K562 (cell line): ENCODE measurements around the gene PLXND1. TPM values are rescaled to one million over a fixed set of nuclear protein-coding genes. Genes with fewer than 3 reads are reported as not detected.

Experiments used
- ATAC-seq: fragments of 200-7000 bp; cut with Tn5 transposase; 3 replicates; pipeline ENCODE4 v1.9.1; 2020; ENCODE audit warnings: moderate library complexity
- BruUV-seq: library from RNA; stranded (reverse); fragments of 400-500 nt; replicated peaks from 2 replicates; lab custom pipeline; 2021; lab: Mats Ljungman, UMichigan
- CTCF ChIA-PET: fragments of 300-600 bp; formaldehyde crosslinking; extraction: SDS; loops from one replicate; lab custom pipeline; 2021; ENCODE audit warnings: low intra/inter-chr PET ratio; lab: Yijun Ruan, JAX
- POLR2A ChIA-PET: fragments of 300-600, 350-650 bp; sonication (Branson Sonifier 250); formaldehyde crosslinking; extraction: SDS; loops from one replicate; lab custom pipeline; 2021; ENCODE audit warnings: antibody characterized with exemption, inconsistent platforms; lab: Yijun Ruan, JAX
- DNase-seq, 4 experiments: peaks; one replicate each; pipeline versions ENCODE4 v3.0.0 to v3.0.0-alpha.2; 2011 to 2018; ENCODE audit warnings: low spot score in 3 of 4, mixed read lengths in 3 of 4; ENCODE audit errors: extremely low read depth in 1 of 4
- FAIRE-seq: peaks from 2 replicates; lab custom pipeline; 2011; peaks lifted over from hg19 to GRCh38; lab: Jason Lieb, UNC
- H2AFZ ChIP-seq: 2 replicates; pipeline ENCODE4 v1.6.0; 2011; ENCODE audit warnings: low read depth, low read length, control low read depth, inconsistent platforms
- H3K27ac ChIP-seq: fragments of 200-600 bp; 3 replicates; pipeline ENCODE4 v1.8.0; 2011; ENCODE audit warnings: low read depth, mild to moderate bottlenecking, control low read depth, inconsistent platforms, low read length, moderate library complexity, mixed read lengths; ENCODE audit errors: extremely low read depth
- H3K27me3 ChIP-seq, 2 experiments: fragments of 300-600 bp in 1 of 2; 2 replicates in 1 of 2; 3 replicates in 1 of 2; pipeline versions ENCODE4 v1.6.0 to v1.8.0; 2011; ENCODE audit warnings: inconsistent platforms in 2 of 2, low read length in 2 of 2, mild to moderate bottlenecking in 1 of 2, mixed read lengths in 1 of 2, moderate library complexity in 1 of 2; ENCODE audit not compliant: control insufficient read depth in 2 of 2, insufficient read depth in 2 of 2
- H3K36me3 ChIP-seq: fragments of 300-600 bp; 3 replicates; pipeline ENCODE4 v1.8.0; 2011; ENCODE audit warnings: mild to moderate bottlenecking, low read length, inconsistent platforms; ENCODE audit not compliant: control insufficient read depth, insufficient read depth
- H3K4me1 ChIP-seq, 2 experiments: fragments of 200-600 bp in 1 of 2; replicated peaks in 1 of 2; 2 replicates in 1 of 2; 3 replicates in 1 of 2; pipeline versions ENCODE4 v1.5.1 to v1.8.0; 2011; ENCODE audit warnings: inconsistent platforms in 2 of 2, low read length in 2 of 2, mild to moderate bottlenecking in 1 of 2, mixed read lengths in 1 of 2, moderate library complexity in 1 of 2; ENCODE audit not compliant: control insufficient read depth in 2 of 2, insufficient read depth in 2 of 2
- H3K4me2 ChIP-seq: 2 replicates; pipeline ENCODE4 v1.6.1; 2011; ENCODE audit warnings: low read length, control low read depth, inconsistent platforms, mixed read lengths; ENCODE audit not compliant: insufficient read depth
- H3K4me3 ChIP-seq: fragments of 200-600 bp; sonication (generic), shearing (Covaris generic); 2 replicates; pipeline ENCODE4 v1.5.1; 2016; ENCODE audit warnings: control low read depth, inconsistent platforms
- H3K79me2 ChIP-seq: fragments of 200-600 bp; 3 replicates; pipeline ENCODE4 v1.8.0; 2011; ENCODE audit warnings: low read length, inconsistent platforms; ENCODE audit not compliant: control insufficient read depth, insufficient read depth
- H3K9ac ChIP-seq, 2 experiments: 2 replicates each; pipeline versions ENCODE4 v1.6.0 to v1.6.1; 2011; ENCODE audit warnings: low read depth in 2 of 2, low read length in 2 of 2, control low read depth in 1 of 2, inconsistent platforms in 1 of 2, mild to moderate bottlenecking in 1 of 2, mixed read lengths in 1 of 2; ENCODE audit not compliant: insufficient read depth in 1 of 2
- H3K9me1 ChIP-seq: one replicate; pipeline ENCODE4 v1.6.0; 2011; ENCODE audit warnings: inconsistent platforms, mild to moderate bottlenecking, low read length, moderate library complexity; ENCODE audit not compliant: control insufficient read depth, insufficient read depth
- H3K9me3 ChIP-seq: replicated peaks from 2 replicates; pipeline ENCODE4 v1.5.1; 2011; ENCODE audit warnings: low read depth, low read length, inconsistent platforms; ENCODE audit not compliant: control insufficient read depth, insufficient read depth
- H4K20me1 ChIP-seq: replicated peaks from 2 replicates; pipeline ENCODE4 v1.6.1; 2011; ENCODE audit warnings: low read length, inconsistent platforms, mixed read lengths; ENCODE audit not compliant: control insufficient read depth, insufficient read depth
- BCOR ChIP-seq: fragments of 450-650 bp; IDR thresholded peaks from 2 replicates; pipeline ENCODE4 v1.6.1; 2016
- DPF2 ChIP-seq: fragments of 450-650 bp; IDR thresholded peaks from 2 replicates; pipeline ENCODE4 v1.6.1; 2016
- ESRRA ChIP-seq: fragments of 450-650 bp; IDR thresholded peaks from 2 replicates; pipeline ENCODE4 v1.6.1; 2014; ENCODE audit warnings: low read depth, mild to moderate bottlenecking, moderate library complexity, borderline replicate concordance
- GABPB1 ChIP-seq: sonication (generic); formaldehyde crosslinking; IDR thresholded peaks from 2 replicates; pipeline ENCODE4 v1.8.0; 2022; ENCODE audit warnings: mild to moderate bottlenecking, missing genetic modification reagents
- JUND ChIP-seq, 2 experiments: IDR thresholded peaks; 2 replicates in 1 of 2; 3 replicates in 1 of 2; pipeline ENCODE4 v1.6.1; 2011; ENCODE audit warnings: borderline replicate concordance in 2 of 2, low read depth in 2 of 2, low read length in 2 of 2, improper control_type of control experiment in 1 of 2, missing biosample characterization in 1 of 2, missing genetic modification characterization in 1 of 2, missing genetic modification reagents in 1 of 2
- MEF2A ChIP-seq: IDR thresholded peaks from 2 replicates; pipeline ENCODE4 v1.6.1; 2011; ENCODE audit warnings: low read depth, mild to moderate bottlenecking, low read length, moderate library complexity; ENCODE audit not compliant: control insufficient read depth
- RFX1 ChIP-seq: fragments of 450-650 bp; IDR thresholded peaks from 2 replicates; pipeline ENCODE4 v1.6.1; 2016; ENCODE audit warnings: mild to moderate bottlenecking, moderate library complexity
- RUNX1 ChIP-seq: sonication (generic); IDR thresholded peaks from 2 replicates; pipeline ENCODE4 v1.6.1; 2016; ENCODE audit warnings: antibody characterized with exemption, low read depth
- SMAD1 ChIP-seq: fragments of 150-350 bp; IDR thresholded peaks from 2 replicates; pipeline ENCODE4 v1.6.1; 2014; ENCODE audit warnings: low read length, low read depth; ENCODE audit not compliant: partially characterized antibody
- U2AF2 ChIP-seq: fragments of 200-400 bp; formaldehyde crosslinking; optimal IDR thresholded peaks from 2 replicates; pipeline ENCODE3; 2017; ENCODE audit warnings: low read depth, mild to moderate bottlenecking, low read length
- ZNF184 ChIP-seq: sonication (generic); formaldehyde crosslinking; IDR thresholded peaks from 2 replicates; pipeline ENCODE4 v1.5.0; 2020; ENCODE audit warnings: missing genetic modification reagents
- ZNF408 ChIP-seq: fragments of 250-450 bp; sonication (Bioruptor Pico); IDR thresholded peaks from 2 replicates; pipeline ENCODE4 v1.4.0; 2020; ENCODE audit warnings: low read depth, mild to moderate bottlenecking, moderate library complexity
- WGBS: fragments of 100-300 bp; shearing (Covaris generic); methylation state at CpG from one replicate; pipeline ENCODE4 v1.1.6; 2016; ENCODE audit warnings: low coverage, mixed read lengths; ENCODE audit not compliant: insufficient coverage; ENCODE audit errors: missing lambda C conversion rate; 5-methylcytosine and 5-hydroxymethylcytosine counted together
- in situ Hi-C: fragments of 300-500 bp; cut with MboI; formaldehyde crosslinking; loops from 4 replicates; pipeline ENCODE4 v1.15.0; 2018; ENCODE audit warnings: inconsistent platforms, mixed read lengths
- intact Hi-C: fragments of 100-400 bp; cut with micrococcal nuclease; formaldehyde crosslinking; loops from 2 replicates; pipeline ENCODE4 v1.14.2; 2022
- polyA plus RNA-seq, 8 experiments: library from polyadenylated mRNA; depleted of rRNA in 4 of 8; stranded (reverse) in 5 of 8; unstranded in 3 of 8; fragments of >200 nt; fragmentation: Nextera tagmentation in 2 of 8; fragmentation: Illumina TruSeq in 1 of 8; extraction: Ambion mirVana in 2 of 8; extraction: Trizol in 1 of 8; gene quantifications; 2 replicates each; pipeline versions ENCODE4 v1.2.1 to v1.2.3, GENCODE V29; 2011 to 2014; ENCODE audit warnings: inconsistent platforms in 1 of 8, missing spikeins in 1 of 8
- total RNA-seq, 7 experiments: library from RNA; depleted of rRNA in 6 of 7; stranded (reverse); fragments of >200 nt in 6 of 7; fragmentation: Illumina TruSeq in 2 of 7; extraction: Trizol in 2 of 7; gene quantifications; 2 replicates each; pipeline versions ENCODE4 v1.2.1 to v1.2.3, GENCODE V29; 2011 to 2021; ENCODE audit warnings: low replicate concordance in 1 of 7
- TF ChIP-seq, protein P1 (sequence below): fragments of 450-650 bp; formaldehyde crosslinking; conservative IDR thresholded peaks from 2 replicates; pipeline ENCODE4 v1.4.0; 2022; ENCODE audit warnings: mild to moderate bottlenecking, missing genetic modification characterization

PLXND1 gene
- total and polyA plus RNA-seq, 9 of the 15 experiments (the other 6 are each of a cell fraction or from before 2014, with no cell fraction given) = 0.34 to 28.8 (median 14.0) TPM

DNA sequence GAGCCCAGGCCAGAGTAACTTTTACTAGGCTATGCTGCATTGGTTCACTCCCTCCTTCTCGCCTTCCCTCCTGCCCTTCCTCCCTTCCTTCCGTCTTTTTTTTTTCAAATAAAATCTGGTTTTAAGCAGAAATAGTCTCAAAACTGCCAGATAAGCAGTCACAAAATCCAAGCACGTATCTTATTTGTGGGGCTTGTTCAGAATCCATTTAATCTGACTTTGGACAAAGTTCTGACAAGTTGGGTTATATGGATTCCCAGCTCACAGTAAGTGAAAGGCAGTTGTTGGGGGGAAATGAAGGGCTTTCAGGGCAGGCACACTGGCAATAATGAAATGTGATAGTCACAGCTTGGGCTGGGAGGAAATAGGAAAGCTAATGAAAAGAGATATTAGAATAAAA lies 32.0 kb upstream of the PLXND1 start:
- Histone ChIP-seq H3K27ac (no peak overlapping the region), H3K36me3 (no peaks in the 10 kb centered on the region), H3K4me3 (no peak overlapping the region), H3K4me1 (peaks cover 0 to 4% of the 10 kb centered on the region in 2 experiments; a peak in 2 of 5 replicates), H3K9me3 (no peaks in the 10 kb centered on the region), H3K4me2 (no peak overlapping the region), H3K27me3 (no peaks in the 10 kb centered on the region), H3K9ac (no peak overlapping the region), H3K79me2 (no peaks in the 10 kb centered on the region), H2AFZ (no peak overlapping the region), H4K20me1 (no peaks in the 10 kb centered on the region), H3K9me1 (no peaks in the 10 kb centered on the region)
- no peak for TF ChIP-seq ESRRA
- no peak for TF ChIP-seq U2AF2
- TF ChIP-seq RFX1 = no peak
- TF ChIP-seq DPF2 = no peak
- no peak for TF ChIP-seq ZNF184 (CRISPR knock-in tag)
- no peak for TF ChIP-seq BCOR
- no peak for TF ChIP-seq ZNF408 (CRISPR knock-in tag)
- TF ChIP-seq GABPB1 (CRISPR knock-in tag) = no peak
- TF ChIP-seq, protein P1, sequence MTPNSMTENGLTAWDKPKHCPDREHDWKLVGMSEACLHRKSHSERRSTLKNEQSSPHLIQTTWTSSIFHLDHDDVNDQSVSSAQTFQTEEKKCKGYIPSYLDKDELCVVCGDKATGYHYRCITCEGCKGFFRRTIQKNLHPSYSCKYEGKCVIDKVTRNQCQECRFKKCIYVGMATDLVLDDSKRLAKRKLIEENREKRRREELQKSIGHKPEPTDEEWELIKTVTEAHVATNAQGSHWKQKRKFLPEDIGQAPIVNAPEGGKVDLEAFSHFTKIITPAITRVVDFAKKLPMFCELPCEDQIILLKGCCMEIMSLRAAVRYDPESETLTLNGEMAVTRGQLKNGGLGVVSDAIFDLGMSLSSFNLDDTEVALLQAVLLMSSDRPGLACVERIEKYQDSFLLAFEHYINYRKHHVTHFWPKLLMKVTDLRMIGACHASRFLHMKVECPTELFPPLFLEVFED (CRISPR knock-in tag) = no peak
- no peak for TF ChIP-seq SMAD1
- no peak for TF ChIP-seq JUND (IDR thresholded peaks at IDR 0.05; ENCODE audit: borderline replicate concordance, low read depth, low read length)
- TF ChIP-seq JUND (tag; IDR thresholded peaks at IDR 0.05; ENCODE audit: borderline replicate concordance, low read depth, low read length) = no peak
- TF ChIP-seq RUNX1 = no peak
- TF ChIP-seq MEF2A = no peak
- no TSS peak for BruUV-seq
- in situ Hi-C loops = no loop called here
- WGBS = 0% methylated on average over 3 of the region's 3 CpGs
- ChIA-PET POLR2A (no interaction called here), CTCF (no interaction called here)
- ATAC-seq = no peak
- no peak for DNase-seq
- FAIRE-seq = no peak
- intact Hi-C loops = no loop called here
